ENCODE measurements around the gene TMPRSS12.
"Not testable (repeated sequence)": the region's sequence is repeated elsewhere in the genome, so short reads cannot be mapped to it uniquely, and the experiment has no call there.

The TMPRSS12 gene

DNA sequence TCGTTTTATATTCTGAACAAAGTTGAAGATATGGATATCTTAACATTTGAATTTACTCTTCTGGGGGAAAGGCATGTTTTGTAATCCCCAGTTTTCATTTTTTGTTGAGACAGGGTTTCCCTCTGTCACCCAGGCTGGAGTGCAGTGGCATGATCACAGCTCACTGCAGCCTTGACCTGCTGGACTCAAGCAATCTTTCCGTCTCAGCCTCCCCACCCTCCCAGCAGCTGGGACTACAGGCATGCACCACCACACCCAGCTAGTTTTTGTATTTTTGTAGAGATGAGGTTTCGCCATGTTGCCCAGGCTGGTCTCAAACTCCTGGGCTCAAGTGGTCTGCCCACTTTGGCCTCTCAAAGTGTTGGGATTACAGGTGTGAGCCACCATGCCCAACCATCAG is 84.2 kb downstream of the TMPRSS12 start:
- DNase-seq (ENCODE audit: low read depth in 2 of 2): not testable (repeated sequence)

DNA sequence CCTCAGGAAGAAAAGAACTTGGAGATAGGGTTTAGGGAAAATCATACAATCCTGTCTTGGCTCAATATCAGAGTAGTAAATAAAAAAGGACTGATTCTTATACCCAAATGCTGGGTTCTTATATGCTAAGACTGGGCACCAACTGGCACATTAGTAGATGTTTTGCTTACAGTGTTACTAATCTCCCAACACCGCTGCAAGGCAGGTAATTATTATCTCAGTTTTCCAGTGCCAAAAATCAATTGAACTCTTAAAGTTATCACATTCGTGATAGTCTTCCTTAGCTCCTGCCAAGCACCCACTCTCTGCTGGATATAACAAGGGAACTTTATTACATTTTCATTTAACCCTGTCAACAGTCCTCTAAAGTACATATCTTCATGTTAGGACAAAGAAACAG is 84.6 kb downstream of the TMPRSS12 start:
- no peak for DNase-seq (ENCODE audit: low read depth in 2 of 2)

DNA sequence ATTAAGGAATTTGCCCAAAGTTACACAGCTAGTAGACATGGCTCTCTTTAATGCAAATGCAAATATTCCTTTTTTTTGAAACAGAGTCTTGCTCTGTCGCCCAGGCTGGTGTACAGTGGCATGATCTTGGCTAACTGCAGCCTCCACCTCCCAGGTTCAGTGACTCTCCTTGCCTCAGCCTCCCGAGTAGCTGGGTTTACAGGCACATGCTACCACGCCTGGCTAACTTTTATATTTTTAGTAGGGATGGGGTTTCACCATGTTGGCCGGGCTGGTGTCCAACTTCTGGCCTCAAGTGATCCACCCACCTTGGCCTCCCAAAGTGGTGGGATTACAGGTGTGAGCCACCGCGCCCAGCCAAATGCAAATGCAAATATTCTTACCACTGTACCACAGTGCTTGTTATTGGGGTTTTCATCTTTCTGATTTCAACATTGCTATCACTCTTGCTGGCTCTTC is 85.1 kb downstream of the TMPRSS12 start:
- DNase-seq (ENCODE audit: low read depth in 2 of 2): no peak

DNA sequence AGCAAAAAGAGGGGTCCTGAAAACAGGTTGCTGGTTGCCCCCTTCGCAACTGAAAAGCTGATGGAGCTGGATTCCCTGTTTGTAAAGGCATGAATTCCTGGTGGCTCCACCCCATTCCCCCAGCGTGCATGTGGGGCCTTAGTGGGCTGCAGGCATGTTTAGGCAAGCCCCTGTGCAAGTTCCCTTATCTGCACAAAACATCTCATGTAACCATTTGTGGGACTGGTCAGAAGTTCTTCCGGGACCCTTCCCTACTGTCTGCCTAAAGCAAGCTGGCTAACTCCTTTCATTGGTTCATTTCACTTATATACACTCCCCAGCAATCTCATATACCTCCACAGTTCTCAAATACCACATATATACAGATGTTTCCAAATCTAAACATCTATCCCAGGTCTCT is 85.7 kb downstream of the TMPRSS12 start:
- no peak for DNase-seq (ENCODE audit: low read depth in 2 of 2)

DNA sequence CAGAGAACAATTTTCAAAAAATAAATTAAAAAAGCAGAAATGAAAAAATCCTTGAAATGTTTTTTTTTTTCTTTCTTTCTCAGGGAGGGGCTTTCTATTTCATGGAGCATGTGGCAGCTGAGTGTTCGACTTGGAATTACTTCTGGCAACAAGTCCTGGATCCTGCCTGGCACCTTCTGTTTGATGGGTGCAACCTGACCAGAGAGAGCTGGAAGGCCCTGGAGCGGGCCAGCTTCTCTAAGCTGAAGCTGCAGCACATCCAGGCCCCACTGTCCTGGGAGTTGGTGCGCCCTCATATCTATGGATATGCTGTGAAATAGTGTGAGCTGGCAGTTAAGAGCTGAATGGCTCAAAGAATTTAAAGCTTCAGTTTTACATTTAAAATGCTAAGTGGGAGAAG is 87.1 kb downstream of the TMPRSS12 start:
- no peak for DNase-seq (ENCODE audit: low read depth in 2 of 2)

GRCh38 chr12:50930477-50930876 is 87.8 kb downstream of the TMPRSS12 start:
- not testable (repeated sequence) for DNase-seq (ENCODE audit: low read depth in 2 of 2)

DNA sequence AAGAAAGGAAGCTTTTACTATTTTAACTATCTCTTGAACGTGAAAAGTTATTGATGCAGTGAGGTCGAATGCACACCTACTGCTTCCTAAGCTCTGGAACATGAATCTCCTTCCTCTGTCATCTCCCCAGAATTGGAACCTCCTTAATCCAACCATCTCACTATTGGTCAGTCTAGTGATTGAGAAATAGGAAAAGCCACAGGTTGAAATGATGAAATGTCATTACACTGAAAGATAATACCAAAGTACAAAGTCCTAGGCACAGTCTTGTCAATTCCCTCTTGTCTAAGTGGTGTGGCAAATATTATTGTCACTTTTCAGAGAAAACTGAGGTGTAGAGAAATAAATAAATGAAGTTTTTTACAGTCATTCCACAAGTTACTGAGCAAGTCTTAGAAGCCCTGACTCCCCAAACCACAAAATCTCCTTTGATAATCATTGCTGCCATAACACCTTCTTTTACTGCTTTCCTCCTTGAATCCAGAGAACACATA is 90.1 kb downstream of the TMPRSS12 start:
- DNase-seq (ENCODE audit: low read depth in 2 of 2): no peak

- DNase-seq (ENCODE audit: low read depth in 2 of 2): no peak
These were observed 90.9 kb downstream of the TMPRSS12 start for GRCh38 chr12:50933459-50934124.

GRCh38 chr12:50934371-50934851 is 91.7 kb downstream of the TMPRSS12 start:
- no peak for DNase-seq (ENCODE audit: low read depth in 2 of 2)

GRCh38 chr12:50934981-50935807 is 92.5 kb downstream of the TMPRSS12 start:
- no peak for DNase-seq (ENCODE audit: low read depth in 2 of 2)

- DNase-seq (ENCODE audit: low read depth in 2 of 2): no peak
These were observed 94.2 kb downstream of the TMPRSS12 start for GRCh38 chr12:50936821-50937530.
